GM19023 (cell line): ENCODE results near the gene ACTN1.

ENCODE experiments used
- ATAC-seq: cut with Tn5 transposase; IDR thresholded peaks from one replicate; pipeline ENCODE4 v1.9.1; 2021; ENCODE audit warnings: mild to moderate bottlenecking, moderate library complexity; ENCODE audit not compliant: unreplicated experiment

The ACTN1 gene

DNA sequence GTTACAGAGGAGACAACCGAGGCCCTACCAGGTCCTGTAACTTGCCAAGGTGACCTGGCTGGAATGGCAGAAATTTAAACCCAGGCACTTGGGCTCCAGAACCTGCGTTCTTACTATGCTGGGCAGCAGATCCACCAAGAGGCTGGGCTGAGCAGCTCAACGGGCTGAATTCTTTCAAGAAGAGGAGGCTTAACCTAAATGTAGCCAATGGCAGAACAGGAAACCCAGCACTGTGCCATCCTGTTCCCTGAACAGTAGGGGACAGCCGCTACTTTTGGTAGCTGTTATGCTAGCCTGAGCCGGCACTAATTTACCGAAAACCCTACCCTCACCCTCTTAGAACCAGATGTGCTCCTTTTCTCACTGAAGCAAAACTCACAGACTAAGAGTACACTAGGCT is 86.1 kb downstream of the ACTN1 start:
- no peak for ATAC-seq

GRCh38 chr14:68891851-68892660 is 87.0 kb downstream of the ACTN1 start:
- no peak for ATAC-seq

GRCh38 chr14:68890173-68890931 is 88.8 kb downstream of the ACTN1 start:
- ATAC-seq: no peak

DNA sequence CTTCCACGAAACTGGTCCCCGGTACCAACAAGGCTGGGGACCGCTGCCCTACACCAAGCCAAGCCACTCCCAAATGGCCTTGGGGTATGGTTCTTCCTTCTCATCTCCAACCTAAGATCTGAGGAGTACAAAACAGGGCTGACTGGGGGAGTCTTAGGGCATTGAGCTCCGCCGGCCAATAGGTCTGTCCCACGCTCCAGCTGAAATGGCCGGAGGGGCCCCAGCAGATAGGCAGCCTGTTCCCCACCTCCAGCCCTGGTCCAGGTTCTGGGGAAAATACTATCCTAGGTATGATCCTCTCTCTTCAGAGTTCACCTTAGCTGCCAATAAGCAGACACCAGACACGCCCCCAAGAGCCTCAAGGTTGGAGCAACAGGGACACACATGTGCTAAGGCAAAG is 90.2 kb downstream of the ACTN1 start:
- ATAC-seq: no peak

- no peak for ATAC-seq
Measured at GRCh38 chr14:68888025-68888850, 90.9 kb downstream of the ACTN1 start.

GRCh38 chr14:68886109-68886434 is 93.0 kb downstream of the ACTN1 start:
- ATAC-seq: no peak

DNA sequence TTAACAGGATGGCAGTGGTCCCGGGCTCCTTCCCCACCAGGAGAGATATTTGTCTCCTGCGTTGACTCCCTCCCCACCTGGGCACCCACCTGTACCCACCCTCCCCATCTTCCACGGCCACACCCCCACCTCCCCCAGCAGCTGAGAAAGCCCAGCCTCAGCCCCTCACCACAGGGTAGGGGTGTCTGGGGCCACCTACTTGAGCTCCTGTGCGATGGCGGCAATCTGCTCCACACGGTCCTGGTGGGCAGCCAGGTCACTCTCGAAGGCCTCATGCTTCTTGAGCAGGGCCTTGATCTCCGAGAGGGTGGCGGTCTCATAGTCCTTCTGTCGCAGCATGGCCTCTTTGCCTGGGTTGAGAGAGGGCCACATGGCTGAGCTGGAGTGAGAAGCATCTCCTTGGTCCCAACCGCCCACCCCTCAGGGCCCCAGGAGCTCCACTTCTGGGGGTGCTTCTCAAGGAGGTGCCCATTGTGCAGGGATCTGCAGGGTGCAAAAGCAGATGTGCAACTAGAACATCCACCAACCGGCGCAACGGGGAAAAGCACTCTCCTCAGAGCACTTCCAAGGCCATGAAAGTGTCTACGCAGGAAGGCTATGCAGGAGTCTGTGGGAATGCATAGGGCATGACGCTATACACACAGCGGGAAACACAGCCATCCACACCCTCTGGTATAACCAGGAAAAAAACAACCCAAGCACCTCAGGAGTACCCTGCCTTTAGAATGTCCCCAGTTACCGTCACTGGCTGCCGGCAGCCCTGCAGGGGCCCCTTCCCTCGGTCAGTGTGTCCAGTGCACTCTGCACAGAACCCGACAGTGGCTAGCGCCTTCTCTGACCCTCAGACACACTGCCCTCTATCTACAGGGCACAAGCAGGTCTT is 93.6 kb downstream of the ACTN1 start:
- no peak for ATAC-seq

DNA sequence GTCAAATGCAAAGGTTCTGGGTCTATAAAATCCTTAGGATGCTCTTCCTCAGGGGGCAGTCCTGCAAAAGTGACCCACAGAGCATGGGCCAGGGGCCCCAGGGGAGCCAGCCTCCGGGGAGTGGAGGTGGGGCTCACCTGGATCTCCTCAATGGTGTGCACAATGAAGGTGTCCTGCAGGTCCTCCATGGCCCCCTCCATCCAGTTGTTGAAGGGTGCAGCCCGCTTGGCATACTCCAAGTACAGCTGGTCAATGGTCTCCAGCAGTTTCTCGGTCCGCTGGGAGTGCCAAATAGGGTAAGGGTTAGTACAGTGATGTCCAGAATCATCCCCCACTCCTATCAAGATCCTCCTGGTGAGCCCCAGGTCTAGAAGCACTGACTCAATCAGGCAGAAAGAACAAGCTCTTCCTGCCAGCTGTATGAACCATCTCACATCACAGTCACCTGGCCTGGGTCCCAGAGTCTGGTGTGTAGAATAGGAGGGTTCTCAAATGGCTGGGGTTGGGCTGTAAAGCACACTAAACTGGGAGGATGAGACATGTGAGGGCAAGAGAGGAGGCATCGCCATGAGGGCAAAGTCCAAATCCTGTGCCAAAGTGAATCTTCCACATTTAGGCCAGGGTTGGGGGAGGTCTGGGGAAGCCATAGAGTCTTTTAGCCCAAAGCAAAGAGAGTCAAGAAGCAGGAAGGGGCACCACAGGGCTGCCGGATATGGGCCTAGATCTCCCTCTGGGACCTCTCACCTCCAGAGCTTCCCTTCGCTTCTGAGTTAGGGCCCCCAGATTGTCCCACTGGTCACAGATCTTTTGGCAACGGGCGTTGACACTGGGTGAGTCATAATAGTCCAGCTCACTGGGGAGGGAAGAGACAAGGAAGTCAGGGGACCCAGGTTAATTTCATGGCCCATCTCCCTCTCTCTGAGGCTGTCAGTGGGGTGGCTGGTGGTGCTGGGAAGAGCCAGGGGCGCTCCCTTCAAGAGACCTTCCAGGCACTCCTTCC is 94.8 kb downstream of the ACTN1 start:
- ATAC-seq: no peak

GRCh38 chr14:68882235-68882634 is 96.9 kb downstream of the ACTN1 start:
- no peak for ATAC-seq

GRCh38 chr14:68881396-68881795 is 97.7 kb downstream of the ACTN1 start:
- no peak for ATAC-seq

DNA sequence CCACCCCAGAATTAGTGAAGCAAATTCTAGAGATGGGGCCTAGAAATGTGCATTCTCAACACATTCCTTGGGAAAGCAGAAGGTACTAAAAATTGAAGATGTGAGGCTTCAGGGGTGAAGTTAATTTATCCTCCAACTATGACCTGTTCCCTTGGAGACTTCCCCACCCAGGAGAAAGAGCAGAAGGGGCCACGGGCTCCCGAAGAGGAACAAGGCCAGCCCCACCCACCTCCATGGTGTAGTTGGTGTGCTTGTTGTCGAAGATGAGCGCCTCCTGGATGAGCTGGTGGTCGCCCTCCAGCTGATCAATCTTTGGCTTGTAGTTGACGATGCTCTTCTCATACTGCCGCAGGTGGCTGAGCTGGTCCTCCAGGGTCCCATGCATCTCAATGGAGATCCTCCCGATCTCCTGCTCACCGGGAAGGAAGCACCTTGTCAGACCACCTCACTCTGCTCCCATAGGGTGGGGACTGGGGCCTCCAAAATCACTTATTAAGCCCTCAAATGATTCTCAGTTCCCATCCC is 98.5 kb downstream of the ACTN1 start:
- no peak for ATAC-seq

DNA sequence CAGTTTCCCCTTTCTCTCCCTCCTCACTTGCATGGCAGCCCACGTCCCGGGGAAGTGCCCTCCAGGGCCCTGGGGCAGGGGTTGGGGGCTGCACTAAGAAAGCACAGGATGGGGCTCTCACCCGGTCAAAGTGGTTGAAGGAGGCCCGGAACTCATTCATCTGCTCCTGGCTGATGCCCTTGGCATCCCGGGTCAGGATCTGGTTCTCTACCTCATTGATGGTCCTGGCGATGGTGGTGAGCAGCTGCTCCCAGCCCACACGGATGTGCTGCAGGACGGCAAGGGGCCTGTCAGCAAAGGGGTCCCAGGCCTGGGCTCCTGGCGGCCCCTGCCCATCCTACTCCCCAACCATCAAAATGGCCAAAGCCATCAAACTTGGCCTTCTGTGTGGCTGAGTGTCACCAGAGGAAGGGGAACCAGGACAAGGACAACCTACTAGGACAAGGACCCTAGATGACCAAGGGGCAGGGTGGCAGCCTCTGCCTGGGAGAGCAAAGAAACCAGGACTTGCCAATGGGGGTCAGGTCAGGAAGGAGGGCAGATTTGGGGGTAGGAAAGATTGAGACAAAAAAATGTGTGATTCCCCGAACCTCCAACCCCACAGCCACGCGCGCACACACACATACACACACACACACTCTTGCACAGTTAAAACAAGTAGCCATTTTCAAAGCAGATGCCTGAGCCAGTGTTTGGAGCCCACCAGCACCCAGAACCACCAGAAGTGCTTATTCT is 99.1 kb downstream of the ACTN1 start:
- no peak for ATAC-seq

GRCh38 chr14:68879321-68879781 is 99.8 kb downstream of the ACTN1 start:
- ATAC-seq: no peak

- no peak for ATAC-seq
Measured at GRCh38 chr14:68878908-68879307, 100.2 kb downstream of the ACTN1 start.

DNA sequence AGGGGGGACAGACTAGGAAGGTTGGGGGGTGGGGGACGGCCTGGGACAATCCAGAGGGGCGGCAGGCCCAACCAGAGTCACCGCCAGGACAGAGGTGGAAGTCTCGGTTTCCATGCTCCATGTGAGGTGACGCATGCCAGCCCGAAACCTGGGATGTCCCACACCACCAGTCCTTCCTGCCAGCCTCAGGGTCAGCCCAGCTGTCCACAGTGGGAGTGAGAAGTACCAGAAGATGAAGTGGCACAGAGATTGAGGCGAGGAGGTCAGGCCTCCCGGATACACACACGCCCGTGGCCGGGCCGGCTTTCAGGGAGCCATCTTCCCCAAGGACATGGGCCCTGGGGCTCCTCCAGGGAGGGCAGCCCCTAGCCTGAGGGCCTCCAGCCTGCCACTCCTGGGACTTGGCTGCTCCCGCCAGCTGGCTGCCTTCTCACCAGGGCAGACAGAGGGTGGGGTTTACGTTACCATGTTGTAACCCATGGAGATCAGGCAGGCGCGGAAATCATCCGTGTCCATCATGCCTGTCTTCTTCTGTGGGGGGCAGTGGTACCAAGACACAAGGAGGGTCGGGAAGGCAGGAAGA is 101.0 kb downstream of the ACTN1 start:
- no peak for ATAC-seq

DNA sequence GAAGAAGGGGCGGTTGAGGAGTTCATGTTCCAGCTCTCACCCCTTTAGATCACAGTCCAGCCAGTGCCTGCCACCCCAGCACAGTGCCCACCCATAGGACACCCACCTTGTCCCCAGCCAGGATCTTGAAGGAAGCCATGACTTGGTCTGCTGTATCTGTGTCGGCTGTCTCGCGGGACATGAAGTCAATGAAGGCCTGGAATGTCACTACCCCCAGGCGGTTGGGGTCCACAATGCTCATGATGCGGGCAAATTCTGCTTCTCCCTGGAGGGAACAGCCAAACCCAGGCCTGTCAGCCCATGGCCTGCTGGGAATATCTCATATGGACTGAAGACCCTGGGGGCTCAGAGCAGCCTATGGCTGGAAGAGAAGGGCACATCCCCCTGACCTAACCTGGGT is 102.1 kb downstream of the ACTN1 start:
- ATAC-seq: no peak

DNA sequence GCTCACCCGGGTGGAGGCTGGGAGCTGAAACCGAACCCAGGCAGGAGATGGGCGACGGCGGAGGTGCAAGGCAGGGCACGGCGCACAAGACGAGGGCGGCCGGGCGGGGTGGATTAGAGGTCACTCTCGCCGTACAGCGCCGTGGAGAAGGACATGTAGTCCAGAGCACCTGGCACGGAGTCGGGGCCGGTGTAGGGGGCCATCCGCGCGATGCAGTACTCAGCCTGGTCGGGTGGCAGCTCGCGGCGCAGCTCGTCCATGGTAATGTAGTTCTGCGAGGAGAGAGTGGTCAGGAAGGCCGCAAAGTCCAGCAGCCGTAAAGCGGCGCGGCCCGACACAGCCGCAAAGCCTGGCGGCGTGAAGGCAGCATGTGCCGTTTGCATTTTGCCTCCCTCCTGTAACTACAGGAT is 104.4 kb downstream of the ACTN1 start:
- no peak for ATAC-seq

DNA sequence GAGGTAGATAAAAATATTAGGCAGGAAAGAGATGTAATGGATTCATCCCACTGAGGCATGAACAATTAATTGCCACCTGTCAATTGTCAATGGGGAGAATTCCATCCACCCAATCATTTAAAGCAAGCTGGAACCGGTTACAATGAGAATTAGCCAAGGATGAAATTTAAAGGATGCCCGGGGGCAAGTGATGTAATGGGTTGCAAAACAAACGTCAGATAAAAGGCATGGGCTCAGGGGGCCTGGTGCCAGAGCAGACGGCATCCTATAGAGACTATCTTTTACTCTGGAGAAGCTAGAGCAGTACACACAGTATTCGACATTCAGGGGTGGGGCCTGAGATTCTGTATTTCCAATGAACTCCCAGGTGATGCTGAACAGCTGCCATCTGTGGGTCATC is 105.7 kb downstream of the ACTN1 start:
- no peak for ATAC-seq
